Stimulated activated naive CD8-positive, alpha-beta T cell treated with anti-CD3 and anti-CD28 coated beads, Interleukin-15, Interleukin-2, amounts not matched to agents 100 ng/mL and 50 ng/mL, for 24 hours (primary cell): ENCODE data around the gene IP6K2.
"Not testable (repeated sequence)": the region's sequence is repeated elsewhere in the genome, so short reads cannot be mapped to it uniquely, and the experiment has no call there.

Experiments
- H3K27ac Mint-ChIP-seq: one replicate; pipeline ENCODE4 v1.8.0; 2021; ENCODE audit warnings: mild to moderate bottlenecking, mixed read lengths
- H3K27me3 Mint-ChIP-seq: one replicate; pipeline ENCODE4 v1.8.0; 2021; ENCODE audit warnings: mixed read lengths
- H3K36me3 Mint-ChIP-seq: one replicate; pipeline ENCODE4 v1.8.0; 2021; ENCODE audit warnings: low read depth, mixed read lengths
- H3K4me1 Mint-ChIP-seq: one replicate; pipeline ENCODE4 v1.8.0; 2021; ENCODE audit warnings: low read depth, mixed read lengths
- H3K4me3 Mint-ChIP-seq: one replicate; pipeline ENCODE4 v1.8.0; 2021; ENCODE audit warnings: mild to moderate bottlenecking, mixed read lengths
- H3K9me3 Mint-ChIP-seq: one replicate; pipeline ENCODE4 v1.8.0; 2021; ENCODE audit warnings: mixed read lengths

IP6K2 gene

DNA sequence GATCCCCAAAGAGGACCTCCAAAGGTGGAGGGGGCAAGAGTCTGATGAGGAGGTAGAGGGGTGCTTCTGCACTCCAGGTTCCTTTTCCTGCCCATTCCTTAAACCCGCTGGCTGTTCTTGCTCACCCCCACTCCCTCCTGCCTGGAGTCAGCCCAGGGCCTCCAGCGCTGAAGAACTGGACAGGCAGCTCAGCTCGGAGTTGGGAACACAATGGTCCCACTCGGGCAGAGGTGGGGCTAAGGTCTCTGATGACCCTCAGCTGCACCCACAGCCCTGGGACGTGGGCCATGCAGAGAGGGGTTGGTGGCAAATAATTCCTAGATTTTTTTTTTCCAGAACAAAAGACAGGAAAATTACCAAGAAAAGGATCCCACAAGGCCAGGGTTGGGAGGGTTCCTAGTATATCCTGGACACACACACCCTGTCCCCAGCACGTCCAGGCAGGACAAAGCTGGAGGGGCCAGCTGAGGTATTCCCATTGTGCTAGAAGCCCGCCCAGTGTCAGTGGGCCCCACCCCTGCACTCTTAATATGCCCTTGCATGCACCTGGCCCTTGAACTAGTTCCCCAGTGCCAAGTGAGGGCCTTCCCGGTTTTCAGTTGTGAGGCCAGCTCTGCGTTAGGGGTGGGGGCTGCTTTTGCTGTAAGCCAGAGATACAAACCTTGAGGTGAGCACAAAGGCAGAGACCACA, 22.1 kb upstream of the IP6K2 start:
- Mint-ChIP-seq H3K36me3 (no peaks in the 10 kb centered on the region), H3K9me3 (no peaks in the 10 kb centered on the region), H3K27me3 (no peaks in the 10 kb centered on the region), H3K27ac (no peak overlapping the region), H3K4me1 (no peaks in the 10 kb centered on the region), H3K4me3 (no peak overlapping the region)

DNA sequence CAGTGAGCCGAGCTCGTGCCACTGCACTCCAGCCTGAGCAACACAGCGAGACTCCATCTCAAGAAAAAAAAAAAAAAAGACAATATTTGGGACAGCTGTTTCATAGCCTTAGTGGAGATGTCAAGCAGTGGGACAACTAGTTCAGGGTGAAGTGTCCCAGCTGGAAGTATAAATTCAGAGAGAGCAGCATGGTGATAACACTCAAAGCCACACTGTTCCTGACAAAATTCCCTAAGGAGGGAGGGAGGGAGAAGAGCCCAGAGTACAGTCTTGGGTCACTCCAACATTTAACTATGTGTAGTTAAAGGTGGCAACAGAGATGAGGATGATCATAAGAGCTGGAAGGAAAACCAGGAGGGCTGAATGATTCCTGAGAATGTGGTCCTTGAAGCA, 21.1 kb upstream of the IP6K2 start:
- Mint-ChIP-seq H3K4me1 (no peaks in the 10 kb centered on the region), H3K36me3 (no peaks in the 10 kb centered on the region), H3K9me3 (no peaks in the 10 kb centered on the region), H3K27me3 (no peaks in the 10 kb centered on the region), H3K27ac (no peak overlapping the region), H3K4me3 (no peak overlapping the region)

DNA sequence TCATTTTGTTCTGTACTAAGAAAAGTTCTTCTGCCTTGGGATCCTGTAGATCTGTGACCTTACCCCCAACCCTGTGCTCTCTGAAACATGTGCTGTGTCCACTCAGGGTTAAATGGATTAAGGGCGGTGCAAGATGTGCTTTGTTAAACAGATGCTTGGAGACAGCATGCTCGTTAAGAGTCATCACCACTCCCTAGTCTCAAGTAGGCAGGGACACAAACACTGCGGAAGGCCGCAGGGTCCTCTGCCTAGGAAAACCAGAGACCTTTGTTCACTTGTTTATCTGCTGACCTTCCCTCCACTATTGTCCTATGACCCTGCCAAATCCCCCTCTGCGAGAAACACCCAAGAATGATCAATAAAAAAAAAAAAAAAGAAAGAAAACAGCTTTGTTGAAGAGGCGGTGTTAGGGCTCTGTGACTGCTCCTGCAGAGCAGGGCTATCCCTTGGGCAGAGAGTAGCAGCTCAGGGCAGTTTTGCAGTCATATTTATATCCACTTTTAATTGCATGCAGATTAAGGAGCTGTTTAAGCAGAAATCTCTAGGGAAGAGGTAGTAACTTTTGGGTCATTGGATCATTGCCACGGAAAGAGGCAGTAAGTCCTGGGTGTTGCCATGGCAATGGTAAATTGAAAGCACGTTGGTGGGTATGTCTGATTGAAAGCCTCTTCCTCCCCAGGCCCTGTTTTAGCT, 18.2 kb upstream of the IP6K2 start:
- not testable (repeated sequence) for H3K9me3 Mint-ChIP-seq, H3K4me3 Mint-ChIP-seq, H3K27me3 Mint-ChIP-seq, H3K4me1 Mint-ChIP-seq, H3K27ac Mint-ChIP-seq, H3K36me3 Mint-ChIP-seq

DNA sequence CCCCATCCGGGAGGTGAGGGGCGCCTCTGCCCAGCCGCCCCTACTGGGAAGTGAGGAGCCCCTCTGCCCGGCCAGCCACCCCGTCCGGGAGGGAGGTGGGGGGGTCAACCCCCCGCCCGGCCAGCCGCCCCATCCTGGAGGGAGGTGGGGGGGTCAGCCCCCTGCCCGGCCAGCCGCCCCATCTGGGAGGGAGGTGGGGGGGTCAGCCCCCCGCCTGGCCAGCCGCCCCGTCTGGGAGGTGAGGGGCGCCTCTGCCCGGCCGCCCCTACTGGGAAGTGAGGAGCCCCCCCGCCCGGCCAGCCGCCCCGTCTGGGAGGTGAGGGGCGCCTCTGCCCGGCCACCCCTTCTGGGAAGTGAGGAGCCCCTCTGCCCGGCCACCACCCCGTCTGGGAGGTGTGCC, 17.5 kb upstream of the IP6K2 start:
- not testable (repeated sequence) for H3K4me3 Mint-ChIP-seq, H3K9me3 Mint-ChIP-seq, H3K27me3 Mint-ChIP-seq, H3K4me1 Mint-ChIP-seq, H3K27ac Mint-ChIP-seq, H3K36me3 Mint-ChIP-seq

DNA sequence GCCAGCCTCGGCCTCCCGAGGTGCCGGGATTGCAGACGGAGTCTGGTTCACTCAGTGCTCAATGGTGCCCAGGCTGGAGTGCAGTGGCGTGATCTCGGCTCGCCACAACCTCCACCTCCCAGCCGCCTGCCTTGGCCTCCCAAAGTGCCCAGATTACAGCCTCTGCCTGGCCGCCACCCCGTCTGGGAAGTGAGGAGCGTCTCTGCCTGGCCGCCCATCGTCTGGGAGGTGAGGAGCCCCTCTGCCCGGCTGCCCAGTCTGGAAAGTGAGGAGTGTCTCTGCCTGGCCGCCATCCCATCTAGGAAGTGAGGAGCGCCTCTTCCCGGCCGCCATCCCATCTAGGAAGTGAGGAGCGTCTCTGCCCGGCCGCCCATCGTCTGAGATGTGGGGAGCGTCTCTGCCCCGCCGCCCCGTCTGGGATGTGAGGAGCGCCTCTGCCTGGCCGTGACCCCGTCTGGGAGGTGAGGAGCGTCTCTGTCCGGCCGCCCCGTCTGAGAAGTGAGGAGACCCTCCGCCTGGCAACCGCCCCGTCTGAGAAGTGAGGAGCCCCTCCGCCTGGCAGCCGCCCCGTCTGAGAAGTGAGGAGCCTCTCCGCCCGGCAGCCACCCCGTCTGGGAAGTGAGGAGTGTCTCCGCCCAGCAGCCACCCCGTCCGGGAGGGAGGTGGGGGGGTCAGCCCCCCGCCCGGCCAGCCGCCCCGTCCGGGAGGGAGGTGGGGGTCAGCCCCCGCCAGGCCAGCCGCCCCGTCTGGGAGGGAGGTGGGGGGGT, 16.9 kb upstream of the IP6K2 start:
- H3K4me3 Mint-ChIP-seq, H3K36me3 Mint-ChIP-seq, H3K27me3 Mint-ChIP-seq, H3K9me3 Mint-ChIP-seq, H3K4me1 Mint-ChIP-seq, H3K27ac Mint-ChIP-seq: not testable (repeated sequence)

DNA sequence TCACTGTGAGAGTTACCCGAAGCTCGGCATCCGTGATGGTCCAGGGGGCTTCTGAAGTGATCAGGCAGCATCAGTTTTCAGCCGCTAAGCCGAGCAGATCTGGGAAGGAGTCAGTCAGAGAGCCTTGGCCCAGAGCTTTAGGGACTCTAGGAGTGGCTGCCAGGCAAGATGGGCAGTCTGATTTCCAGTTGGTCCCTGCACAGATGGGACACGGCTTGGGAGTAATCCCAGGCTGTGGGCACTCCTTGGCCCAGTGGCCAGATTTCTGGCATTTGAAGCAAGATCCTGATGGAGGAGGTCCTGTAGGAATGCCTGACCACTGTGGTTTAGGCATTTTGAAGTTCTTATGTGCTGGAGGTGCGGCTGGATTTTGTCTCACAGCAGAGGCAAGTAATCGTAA, 10.5 kb upstream of the IP6K2 start:
- Mint-ChIP-seq H3K4me3 (no peak overlapping the region), H3K9me3 (no peaks in the 10 kb centered on the region), H3K27ac (no peak overlapping the region), H3K4me1 (no peaks in the 10 kb centered on the region), H3K36me3 (no peaks in the 10 kb centered on the region), H3K27me3 (no peaks in the 10 kb centered on the region)

DNA sequence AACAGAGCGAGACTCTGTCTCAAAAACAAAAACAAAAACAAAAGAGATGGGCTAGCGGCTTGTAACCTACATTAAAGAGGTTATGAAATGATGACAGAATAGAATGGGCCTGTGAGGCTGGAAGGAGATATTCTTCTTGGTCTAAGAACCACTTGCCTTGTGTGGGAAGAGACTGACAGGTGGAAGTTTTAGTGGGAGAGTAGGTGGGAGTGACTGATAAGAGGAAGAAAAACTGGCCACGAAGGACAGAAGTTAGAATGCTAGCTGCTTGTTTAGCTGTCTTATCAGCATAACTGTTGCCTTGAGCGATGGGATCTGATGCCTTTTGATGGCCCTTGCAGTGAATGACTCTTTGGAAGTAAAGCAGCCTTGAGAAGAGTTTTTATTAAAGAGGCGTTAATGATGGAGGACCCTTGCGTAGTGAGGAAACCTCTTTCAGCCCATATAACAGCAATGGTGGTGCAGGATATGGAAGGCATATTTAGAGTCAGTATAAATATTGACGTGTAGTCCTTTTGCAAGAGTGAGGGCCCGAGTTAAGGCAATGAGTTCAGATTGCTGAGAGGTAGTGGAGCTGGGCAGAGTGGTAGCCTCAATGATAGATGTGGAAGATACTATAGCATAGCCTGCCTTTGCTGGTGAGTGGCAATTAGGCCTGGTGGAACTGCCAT, 8.3 kb upstream of the IP6K2 start:
- H3K9me3 Mint-ChIP-seq, H3K36me3 Mint-ChIP-seq, H3K4me1 Mint-ChIP-seq, H3K4me3 Mint-ChIP-seq, H3K27ac Mint-ChIP-seq, H3K27me3 Mint-ChIP-seq: not testable (repeated sequence)

DNA sequence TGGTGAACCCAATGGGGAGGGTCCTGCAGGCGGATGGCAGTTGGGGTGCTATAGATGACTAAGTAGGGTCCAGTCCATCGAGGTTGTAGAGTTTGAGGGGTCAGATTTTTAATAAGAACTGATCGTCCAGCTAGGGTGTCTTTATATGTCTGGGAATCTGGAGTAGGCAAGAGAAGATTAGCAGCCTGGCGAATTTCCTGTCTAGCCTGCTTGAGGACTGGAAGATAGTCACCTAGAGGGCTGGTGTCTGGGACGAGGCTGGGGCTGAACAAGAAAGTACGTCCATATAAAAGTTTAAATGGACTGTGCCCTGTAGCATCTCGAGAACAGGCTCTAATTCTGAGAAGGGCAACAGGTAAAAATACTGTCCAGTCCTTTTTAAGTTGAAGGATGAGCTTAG, 6.7 kb upstream of the IP6K2 start:
- H3K4me1 Mint-ChIP-seq, result no peaks in the 10 kb centered on the region
- no peaks in the 10 kb centered on the region for H3K36me3 Mint-ChIP-seq
- no peak overlapping the region for H3K27ac Mint-ChIP-seq
- no peaks in the 10 kb centered on the region for H3K27me3 Mint-ChIP-seq
- no peaks in the 10 kb centered on the region for H3K9me3 Mint-ChIP-seq
- H3K4me3 Mint-ChIP-seq, result no peak overlapping the region

DNA sequence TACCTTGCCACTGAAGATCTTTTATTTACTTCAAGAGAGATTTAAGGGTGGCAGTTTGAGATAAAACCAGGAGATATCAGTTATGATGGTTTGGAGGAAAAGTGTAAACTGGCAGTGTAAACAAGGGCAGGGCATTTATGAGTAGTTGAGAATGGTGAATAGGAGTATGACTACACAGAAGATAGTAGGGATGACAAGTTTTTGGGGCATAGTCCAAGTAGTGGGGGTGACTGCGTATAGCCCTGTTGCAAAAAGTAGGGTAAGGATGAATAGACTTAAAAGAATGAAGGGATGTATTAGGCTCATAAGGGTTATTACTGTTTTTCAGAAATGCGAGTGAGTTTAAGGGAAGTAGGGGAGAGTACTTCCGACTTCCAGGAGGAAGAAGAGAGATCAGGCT, 6.3 kb upstream of the IP6K2 start:
- H3K4me1 Mint-ChIP-seq, H3K36me3 Mint-ChIP-seq, H3K9me3 Mint-ChIP-seq, H3K27ac Mint-ChIP-seq, H3K4me3 Mint-ChIP-seq, H3K27me3 Mint-ChIP-seq: not testable (repeated sequence)

DNA sequence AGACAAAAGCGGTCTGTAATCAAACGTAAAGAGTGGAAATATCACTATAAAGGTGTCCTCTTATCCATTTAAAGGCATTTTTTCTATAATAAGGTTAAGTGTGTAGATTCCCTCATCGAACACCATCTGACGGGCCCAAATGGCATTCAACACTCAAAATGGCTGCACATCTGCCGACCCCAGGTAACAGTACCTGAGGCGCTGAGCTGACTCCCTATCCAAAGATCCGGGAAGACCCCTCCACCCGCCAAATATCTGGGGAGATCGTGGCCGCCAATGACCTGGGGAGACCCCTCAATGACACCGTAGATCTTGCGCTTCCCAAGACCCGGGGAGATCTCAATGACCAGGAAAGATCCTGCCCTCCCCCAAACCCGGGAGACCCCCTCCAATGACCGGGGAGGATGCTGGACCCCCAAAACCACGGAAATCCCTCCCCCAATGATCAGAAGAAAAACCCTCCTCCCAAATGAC, 476 bp downstream of the IP6K2 start:
- H3K27ac Mint-ChIP-seq, result peak overlapping the region; percentile 94
- H3K9me3 Mint-ChIP-seq, result no peaks in the 10 kb centered on the region
- peaks cover 35% of the 10 kb centered on the region for H3K36me3 Mint-ChIP-seq
- no peaks in the 10 kb centered on the region for H3K27me3 Mint-ChIP-seq
- H3K4me1 Mint-ChIP-seq, result peaks cover 41% of the 10 kb centered on the region
- peak overlapping the region; percentile 96 for H3K4me3 Mint-ChIP-seq

DNA sequence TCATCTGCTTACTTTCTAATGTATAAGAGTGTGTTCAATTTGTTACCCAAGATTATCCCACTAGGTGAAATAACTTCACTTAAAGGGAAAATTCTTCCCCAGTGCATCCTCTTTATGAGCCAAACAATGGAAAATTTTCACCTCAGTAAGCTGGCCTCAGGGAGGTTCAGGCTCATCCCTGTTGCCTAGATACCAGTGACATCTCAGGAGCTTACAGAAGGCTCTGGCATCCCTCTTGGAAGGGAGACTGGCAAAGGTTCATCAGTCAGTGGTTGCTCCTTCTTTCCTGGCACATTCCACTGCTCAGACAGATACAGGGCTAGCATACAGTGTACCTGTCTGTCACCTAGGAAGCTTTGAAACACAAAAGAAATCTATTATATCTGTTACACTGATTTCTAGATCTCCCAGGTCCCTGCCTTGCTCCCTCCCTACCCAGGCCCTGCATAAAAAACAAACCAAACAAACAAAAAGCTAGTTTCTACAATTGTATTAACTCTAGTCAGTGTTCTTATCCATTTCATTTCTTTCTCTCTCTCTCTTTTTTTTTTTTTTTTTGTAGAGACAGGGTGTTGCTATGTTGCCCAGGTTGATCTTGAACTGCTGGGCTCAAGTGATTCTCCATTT, 1.7 kb downstream of the IP6K2 start:
- Mint-ChIP-seq H3K4me1 (peaks cover 50% of the 10 kb centered on the region), H3K27ac (peak overlapping the region; percentile 70), H3K27me3 (no peaks in the 10 kb centered on the region), H3K4me3 (peak overlapping the region; percentile 96), H3K36me3 (peaks cover 42% of the 10 kb centered on the region), H3K9me3 (no peaks in the 10 kb centered on the region)

DNA sequence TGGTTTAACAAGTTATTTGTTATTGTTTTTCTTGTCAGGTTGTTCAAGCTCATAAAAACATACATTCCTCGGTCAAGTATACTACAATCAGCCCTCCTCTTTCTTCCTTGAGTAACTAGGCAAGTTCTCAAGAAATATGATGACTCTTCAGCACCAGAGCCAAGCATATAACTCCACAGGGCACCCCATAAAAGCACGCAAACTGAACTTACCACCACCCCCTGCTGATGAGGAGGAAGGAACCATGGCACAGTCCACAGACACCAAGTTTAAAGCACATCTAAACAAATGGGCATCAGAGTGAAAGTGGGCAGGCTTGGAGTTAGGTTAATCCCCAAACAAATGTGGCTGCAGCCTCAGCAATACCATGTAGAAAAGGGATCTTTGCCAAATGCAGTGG, 5.3 kb downstream of the IP6K2 start:
- H3K4me1 Mint-ChIP-seq, result peaks cover 68% of the 10 kb centered on the region
- H3K36me3 Mint-ChIP-seq, result peaks cover 57% of the 10 kb centered on the region
- H3K4me3 Mint-ChIP-seq, result no peak overlapping the region

DNA sequence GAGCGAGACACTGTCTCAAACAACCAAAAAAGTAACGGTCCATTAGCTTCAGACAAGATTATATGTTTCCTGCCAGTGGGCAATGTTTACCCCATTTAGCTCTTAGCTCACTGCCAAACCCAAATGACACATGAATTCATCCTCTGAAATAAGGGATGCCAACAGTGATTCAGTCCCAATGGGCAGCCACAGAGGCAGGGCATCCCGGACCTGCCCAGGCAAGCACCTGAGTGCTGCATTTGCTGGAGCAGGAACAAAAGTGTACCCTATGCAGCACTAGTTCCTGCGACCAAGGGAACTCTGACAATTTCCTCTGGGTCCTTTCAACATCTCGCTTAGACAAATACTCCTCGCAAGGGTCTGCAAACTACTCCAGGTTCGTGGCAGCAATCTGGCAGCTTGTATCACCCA, 8.0 kb downstream of the IP6K2 start:
- peak overlapping the region; percentile 40 for H3K27ac Mint-ChIP-seq

More for the DNA sequence above, 5.3 kb downstream of the IP6K2 start:
- Mint-ChIP-seq H3K9me3 (no peaks in the 10 kb centered on the region), H3K27me3 (no peaks in the 10 kb centered on the region), H3K27ac (peak overlapping the region; percentile 24)

DNA sequence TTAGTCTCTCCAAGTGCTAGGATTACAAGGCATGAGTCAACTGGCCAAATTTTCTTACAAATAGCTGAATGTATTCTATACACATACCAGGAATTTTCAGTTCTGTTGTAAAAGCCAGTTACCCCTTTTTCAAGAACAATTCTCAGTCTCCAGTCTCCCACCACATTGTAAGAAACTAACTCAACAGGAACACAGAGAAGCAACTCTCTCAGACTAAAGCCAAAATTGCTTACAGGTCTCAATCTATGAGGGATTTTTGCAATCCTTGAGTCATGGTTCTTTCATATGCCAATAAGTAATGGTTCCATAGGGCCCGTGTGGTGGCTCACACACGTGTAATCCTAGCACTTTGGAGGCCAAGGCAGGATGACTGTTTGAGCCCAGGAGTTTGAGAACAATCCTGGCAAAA, 8.5 kb downstream of the IP6K2 start:
- Mint-ChIP-seq H3K4me3 (no peak overlapping the region), H3K27me3 (no peaks in the 10 kb centered on the region), H3K9me3 (no peaks in the 10 kb centered on the region), H3K27ac (no peak overlapping the region), H3K4me1 (peaks cover 51% of the 10 kb centered on the region), H3K36me3 (peaks cover 40% of the 10 kb centered on the region)

More for the DNA sequence above, 8.0 kb downstream of the IP6K2 start:
- Mint-ChIP-seq H3K27me3 (no peaks in the 10 kb centered on the region), H3K4me1 (peaks cover 51% of the 10 kb centered on the region), H3K9me3 (no peaks in the 10 kb centered on the region), H3K4me3 (no peak overlapping the region), H3K36me3 (peaks cover 41% of the 10 kb centered on the region)
